OCI-LY1 (cell line): ENCODE results near the gene AQP7.

Source experiments
- EZH2 ChIP-seq: fragments of 200-600 bp; sonication (generic), shearing (Covaris generic); IDR thresholded peaks from 2 replicates; pipeline ENCODE4 v1.8.0; 2017; ENCODE audit warnings: borderline replicate concordance, mixed run types, mild to moderate bottlenecking, antibody characterized with exemption, low read length, moderate library complexity, mixed read lengths
- TF ChIP-seq, protein P1 (sequence below): fragments of 200-600 bp; sonication (generic), shearing (Covaris generic); IDR thresholded peaks from 2 replicates; pipeline ENCODE4 v1.5.1; 2017; ENCODE audit warnings: mild to moderate bottlenecking, antibody characterized with exemption, low read length, moderate library complexity, mixed read lengths

DNA sequence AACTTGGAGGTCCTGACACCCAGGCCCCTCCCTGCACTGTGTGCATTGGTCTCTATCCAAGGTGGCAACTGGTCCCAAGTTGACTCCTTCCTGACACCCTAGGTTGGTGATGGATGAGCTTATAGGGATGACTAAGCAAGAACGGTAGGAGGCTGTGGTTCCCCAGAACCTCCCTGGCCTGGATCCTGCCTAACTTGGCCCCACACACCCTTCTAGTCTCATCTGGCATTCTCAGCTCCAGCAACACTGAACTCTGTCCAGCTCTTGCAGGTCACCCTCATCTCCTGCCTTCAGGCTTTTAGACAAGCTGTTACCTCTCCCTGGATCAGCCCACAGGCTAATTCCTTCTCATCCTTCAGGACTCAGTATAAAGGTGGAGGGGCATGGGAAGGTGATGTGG lies 28.6 kb upstream of the AQP7 start:
- TF ChIP-seq, protein P1, sequence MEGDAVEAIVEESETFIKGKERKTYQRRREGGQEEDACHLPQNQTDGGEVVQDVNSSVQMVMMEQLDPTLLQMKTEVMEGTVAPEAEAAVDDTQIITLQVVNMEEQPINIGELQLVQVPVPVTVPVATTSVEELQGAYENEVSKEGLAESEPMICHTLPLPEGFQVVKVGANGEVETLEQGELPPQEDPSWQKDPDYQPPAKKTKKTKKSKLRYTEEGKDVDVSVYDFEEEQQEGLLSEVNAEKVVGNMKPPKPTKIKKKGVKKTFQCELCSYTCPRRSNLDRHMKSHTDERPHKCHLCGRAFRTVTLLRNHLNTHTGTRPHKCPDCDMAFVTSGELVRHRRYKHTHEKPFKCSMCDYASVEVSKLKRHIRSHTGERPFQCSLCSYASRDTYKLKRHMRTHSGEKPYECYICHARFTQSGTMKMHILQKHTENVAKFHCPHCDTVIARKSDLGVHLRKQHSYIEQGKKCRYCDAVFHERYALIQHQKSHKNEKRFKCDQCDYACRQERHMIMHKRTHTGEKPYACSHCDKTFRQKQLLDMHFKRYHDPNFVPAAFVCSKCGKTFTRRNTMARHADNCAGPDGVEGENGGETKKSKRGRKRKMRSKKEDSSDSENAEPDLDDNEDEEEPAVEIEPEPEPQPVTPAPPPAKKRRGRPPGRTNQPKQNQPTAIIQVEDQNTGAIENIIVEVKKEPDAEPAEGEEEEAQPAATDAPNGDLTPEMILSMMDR: no peak
- TF ChIP-seq EZH2: no peak
